CD4-positive, alpha-beta T cell treated with Interleukin-12 subunit alpha and Interleukin-12 subunit beta, for 1 hour (primary cell): Measurements from ENCODE around the gene SYNDIG1.

ENCODE experiments used
- DNase-seq: peaks from one replicate; pipeline ENCODE4 v3.0.0-alpha.2; 2020

Gene SYNDIG1

DNA sequence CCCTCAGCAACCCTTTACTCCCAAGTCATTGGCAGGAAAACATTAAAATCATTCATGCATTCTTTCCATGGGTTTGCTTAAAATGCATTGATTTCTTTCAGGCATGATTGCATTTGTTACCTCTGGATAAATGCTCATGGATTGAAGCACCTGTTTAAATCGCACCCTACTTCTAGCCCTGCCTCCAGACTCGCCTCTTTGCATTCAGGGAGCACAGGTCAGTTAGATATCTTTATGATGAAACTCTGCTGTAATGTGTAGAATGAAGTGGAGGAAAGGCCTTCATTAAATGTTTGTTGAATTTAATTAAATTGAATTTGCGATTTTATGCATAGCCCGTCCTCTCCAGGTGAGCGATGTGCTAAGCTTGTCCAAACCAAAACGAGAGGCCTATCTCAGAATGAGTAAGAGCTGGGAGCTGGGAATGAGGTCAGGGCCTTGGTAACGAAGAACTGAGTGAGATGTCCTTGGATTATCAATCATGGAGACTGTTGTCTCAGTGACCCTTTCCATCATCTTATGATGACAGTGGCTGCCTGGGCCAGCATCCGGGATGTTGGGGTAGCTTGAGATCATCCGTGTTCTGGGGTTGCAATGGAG, 210.1 kb downstream of the SYNDIG1 start:
- no peak for DNase-seq

DNA sequence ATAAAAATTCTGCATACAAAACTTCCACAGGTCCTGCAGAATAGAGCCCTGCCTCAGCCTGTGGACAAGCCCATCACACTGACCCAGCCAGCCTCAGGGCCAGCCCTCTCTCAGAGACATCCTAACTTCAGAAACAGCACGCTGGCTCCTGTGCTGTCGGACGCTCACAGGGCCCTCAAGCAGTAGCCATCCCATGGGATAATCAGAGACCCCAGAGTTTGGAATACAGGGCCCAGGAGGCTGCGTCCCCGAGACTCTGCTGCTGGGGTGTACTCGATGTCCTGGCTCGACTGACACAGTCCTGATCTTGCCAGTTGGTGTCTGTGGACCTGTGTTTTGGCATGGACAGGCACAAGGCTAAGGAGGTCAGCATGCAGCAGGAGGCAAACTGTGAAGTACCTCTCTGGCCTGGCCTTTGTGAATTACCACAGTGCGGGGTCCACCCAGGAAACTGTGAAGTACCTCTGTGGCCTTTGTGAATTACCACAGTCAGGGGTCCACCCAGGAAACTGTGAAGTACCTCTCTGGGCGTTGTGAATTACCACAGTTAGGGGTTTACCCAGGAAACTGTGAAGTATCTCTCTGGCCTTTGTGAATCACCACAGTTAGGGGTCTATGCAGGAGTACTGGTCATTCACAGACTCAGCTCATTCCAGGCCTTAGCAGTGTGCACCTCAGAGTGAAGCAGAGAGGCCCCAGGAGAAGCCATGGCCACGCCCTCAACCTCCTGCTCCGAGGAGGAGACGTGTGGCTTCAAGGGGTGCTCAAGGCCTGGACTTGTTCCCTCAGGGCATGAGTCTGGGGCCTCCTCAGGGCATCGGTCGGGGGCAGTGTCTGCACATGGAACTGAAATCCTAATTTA, 212.4 kb downstream of the SYNDIG1 start:
- DNase-seq = no peak

DNA sequence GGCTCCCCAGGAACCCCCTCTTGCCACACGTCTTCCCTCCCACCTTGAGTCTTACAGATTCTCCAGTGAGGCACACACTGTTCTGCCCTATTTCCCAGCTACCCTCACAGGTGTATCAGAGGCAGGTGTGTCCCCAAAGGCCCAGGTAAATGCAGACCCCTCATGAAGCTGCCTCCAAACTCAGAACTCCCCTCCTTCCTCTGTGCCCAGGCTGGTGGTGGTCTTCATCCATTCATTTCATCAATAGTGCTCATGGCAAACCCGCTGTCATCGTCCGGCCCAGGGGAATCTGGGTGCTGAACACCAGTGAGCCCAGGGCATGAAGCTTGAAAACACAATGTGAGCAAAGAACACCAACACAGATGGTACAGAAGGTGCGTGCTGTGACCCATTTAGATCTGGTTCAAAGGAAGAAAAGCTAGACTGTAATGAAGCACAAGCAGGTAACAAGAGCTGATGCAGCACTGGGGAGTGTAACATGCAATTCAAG, 213.1 kb downstream of the SYNDIG1 start:
- DNase-seq = no peak

DNA sequence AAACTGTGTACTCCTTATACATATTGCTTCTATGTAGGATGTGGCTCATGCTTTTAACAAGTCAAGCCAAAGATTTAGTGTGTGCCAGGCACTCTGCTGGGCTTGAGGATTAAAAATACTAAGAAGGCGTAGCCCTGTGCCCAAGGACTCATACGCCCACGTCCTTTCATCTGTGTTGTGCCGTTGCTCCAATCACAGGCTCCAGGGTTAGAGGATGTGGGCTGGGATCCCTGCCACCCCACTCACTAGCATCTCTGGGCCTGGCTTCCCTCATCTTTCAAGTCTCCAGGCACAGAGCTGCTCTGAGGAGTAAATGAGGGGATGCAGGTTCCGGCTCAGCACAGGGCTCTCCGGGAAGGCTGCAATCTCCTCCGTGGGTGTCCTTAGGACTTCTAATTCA, 214.2 kb downstream of the SYNDIG1 start:
- no peak for DNase-seq

DNA sequence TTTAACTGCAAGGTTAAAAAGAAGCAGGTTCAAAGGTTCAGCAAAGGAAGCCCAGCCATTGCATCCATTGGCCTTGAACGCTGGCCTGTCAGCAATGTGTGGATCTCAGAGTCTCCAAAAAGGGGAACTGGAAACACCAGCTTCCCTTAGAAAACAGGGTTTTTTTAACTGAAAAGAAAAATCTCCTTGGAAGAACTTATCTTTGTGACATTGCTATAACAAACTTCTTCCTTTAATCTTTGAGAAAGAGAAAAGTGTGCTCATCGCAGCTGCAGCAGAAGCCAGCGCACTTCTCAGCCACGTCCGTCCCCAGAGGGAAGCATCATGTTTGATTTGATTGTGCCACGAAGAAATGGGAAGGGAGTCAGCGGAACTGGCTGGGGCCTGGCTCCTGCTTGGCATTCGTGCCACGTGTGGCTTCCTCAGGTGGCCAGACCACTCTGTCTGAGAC, 215.0 kb downstream of the SYNDIG1 start:
- no peak for DNase-seq

DNA sequence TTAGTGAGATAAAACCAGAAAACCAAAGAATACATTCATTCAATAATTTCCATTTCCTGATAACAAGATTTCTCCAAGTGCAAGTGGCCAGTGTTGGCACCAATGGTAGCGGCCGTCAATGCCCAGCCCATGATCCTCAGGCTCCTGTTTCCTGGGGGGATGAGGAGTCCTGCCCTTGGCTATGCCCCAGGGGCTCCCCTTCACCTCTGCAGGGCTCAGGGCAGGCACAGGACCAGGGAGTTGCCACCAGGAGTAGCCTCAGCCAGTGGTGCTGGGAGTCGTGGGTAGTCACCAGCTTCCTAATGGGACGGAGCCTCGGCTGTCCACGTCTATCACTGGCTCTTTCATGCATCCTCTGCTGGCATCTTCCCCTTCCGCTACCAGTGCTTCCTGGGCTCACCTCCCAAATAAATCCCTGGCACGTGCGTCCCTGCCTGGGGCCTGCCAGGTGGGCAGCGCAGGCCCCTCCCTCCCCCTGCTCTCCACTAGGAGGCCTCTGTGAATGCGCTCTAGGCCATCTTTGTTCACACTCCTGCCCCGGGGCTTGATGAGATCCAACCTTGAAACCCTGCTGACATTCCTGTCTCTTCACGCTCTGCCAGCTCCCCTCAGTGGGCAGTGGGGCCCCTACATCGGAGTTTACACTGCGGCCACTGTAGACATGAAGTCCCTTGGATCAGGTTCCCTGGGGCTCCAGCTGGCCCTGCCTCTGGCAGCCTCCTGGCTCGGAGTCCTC, 215.7 kb downstream of the SYNDIG1 start:
- no peak for DNase-seq

DNA sequence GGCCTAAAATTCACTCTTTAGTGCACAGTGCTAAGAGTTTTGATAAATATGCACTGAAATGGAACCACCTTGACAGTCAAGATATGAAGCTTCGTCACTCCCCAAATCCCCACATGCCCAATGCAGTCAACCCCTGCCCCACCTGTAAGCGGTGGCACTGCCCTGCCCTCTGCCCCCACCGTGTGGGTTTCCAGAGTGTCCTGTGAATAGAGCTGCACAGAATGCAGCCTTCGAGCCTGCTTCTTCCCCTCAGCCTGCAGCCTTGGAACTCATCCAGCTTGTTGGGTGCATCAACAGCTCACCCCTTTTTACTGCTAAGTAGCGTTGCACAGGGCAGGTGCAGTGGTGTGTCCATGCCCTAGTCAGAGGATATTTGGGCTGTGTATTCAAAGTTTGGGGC, 216.3 kb downstream of the SYNDIG1 start:
- no peak for DNase-seq

GRCh38 chr20:24686156-24686555, 216.7 kb downstream of the SYNDIG1 start:
- DNase-seq = no peak

GRCh38 chr20:24690408-24690807, 221.0 kb downstream of the SYNDIG1 start:
- DNase-seq = no peak

- no peak for DNase-seq
Observed at GRCh38 chr20:24691901-24692351, 222.5 kb downstream of the SYNDIG1 start.

- DNase-seq = no peak
Observed at GRCh38 chr20:24692446-24693200, 223.2 kb downstream of the SYNDIG1 start.

GRCh38 chr20:24693466-24694156, 224.2 kb downstream of the SYNDIG1 start:
- no peak for DNase-seq

DNA sequence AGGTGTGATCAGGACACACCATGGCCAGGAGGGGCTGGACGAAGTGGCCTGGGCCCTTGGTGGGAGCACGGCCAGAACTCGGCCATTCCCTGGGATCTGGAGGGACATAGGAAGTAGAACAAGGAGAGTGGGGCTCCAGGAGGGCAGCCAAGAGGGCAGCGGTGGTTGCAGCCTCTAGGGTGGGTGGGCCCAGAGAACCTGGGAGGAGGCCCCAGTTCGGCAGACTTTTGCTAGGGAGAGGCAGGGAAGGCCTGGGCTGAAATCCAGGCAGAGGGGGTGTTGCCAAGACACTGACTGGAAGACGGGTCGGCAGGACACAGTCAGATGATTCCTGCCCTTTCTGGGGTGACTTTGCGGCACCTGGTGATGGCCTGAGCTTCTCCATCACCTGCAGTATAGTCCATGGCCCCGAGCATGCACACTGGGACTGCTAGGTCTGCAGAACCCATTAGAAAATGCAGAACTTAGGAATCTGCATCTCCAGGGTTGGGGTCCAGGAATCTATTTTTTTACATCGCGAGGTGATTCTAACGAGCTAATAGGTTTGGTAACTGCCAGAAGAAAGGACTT, 224.8 kb downstream of the SYNDIG1 start:
- DNase-seq = no peak

DNA sequence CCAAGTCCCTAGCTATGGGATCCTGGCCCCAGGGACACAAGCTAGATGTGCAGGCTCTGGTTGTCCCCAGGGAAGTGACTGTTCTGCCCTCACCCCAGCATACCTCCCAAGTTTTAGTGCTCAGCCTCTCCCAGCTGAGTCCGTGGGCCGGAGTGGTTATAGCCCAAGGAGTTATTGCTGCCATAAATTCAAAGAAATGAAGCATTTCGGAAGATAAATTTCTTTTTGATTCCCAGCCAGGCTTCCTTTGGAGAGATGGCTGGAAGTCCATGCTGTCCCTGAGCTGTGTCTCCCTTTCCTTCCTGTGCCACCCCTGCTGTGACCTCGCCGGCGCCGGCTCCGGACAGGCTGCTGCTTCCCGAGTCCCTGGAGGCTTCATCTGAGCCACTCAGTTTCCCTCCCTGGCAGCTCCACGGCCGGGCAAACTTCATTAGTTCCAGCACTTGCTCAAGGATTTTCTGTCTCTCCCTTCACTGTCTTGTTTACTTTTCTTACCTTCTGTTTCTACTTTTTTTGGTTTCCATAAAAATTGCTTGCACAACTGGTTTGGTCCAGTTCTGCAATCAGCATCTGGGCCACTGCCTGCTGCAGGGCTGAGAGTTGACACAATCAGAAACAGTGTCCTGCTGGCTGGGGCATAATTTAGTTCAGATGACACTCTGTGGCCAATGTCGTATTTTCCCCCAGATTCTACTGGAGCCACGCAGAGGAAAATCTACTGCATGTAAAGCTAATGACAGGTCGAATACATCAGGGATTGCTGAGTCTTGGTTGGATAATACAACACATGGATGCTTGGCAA, 225.5 kb downstream of the SYNDIG1 start:
- no peak for DNase-seq

DNA sequence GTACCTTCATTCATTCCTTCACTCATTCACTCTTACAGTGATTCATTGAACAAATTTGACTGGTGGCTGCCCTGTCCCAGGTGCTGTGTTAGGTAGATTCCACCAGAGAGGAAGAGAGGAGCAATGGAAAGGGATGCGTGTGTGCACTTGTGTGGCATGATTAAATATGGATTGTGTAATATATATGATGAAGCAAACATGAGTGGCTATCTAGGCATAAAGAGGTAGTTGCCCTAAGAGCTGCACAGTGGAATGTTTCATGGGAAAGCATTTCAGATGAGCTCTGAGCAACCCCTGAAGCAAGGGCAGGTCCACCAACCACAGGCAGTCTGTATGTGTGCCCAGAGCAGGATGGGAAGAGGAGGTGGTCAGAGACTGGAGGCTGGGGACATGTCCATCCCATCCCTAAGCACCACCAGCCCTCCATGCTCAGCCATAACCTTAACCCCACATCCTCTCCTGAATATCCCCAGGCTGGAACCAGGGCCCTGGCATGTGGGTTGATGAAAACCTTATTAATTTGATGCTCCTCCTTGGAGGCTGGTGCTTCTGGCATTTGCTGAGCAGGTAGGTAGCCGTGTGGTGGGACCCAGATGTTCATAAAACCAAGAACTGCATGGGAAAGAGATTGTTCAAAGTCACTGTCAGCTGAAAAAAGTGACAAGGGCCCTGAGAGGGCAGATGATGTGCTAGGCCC, 226.2 kb downstream of the SYNDIG1 start:
- no peak for DNase-seq

DNA sequence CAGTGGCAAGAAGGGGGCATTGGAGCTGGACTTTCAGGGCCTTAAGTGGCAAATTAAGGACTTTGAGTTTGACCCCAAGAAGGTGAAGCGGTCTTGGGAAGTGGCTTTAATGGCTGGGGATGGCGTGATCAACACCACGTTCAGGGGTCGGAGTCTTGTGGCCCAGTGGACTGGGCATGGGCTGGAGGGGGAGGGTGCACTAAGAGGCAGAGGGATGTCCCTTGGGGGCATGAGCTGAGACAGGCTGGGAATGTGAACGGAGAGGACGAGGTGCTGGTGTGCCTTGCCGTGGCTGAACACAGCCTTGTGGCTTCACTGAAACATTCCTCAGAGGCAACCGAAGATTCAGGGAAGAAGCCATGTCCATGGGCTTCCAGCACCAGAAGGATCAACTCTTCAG, 227.0 kb downstream of the SYNDIG1 start:
- DNase-seq = no peak

- no peak for DNase-seq
Observed at GRCh38 chr20:24697411-24697810, 228.0 kb downstream of the SYNDIG1 start.

DNA sequence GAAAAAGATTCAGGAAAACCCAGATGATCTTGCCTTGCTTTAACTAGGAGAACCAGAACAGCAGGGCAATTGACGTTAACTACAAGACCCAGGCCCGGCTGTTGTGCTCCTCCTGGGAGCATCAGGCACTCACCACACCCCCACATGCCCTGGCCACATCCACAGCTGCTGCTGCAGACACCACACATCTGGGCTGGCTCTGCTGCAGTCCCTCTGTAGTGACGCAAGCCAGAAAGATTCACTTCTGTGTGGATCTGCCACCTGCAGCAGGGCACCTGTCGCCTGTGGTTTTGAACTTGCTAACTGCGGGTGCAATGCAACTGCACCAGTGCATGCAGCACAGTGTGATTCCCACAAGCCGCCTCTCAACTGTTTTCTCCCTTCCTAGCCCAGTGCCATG, 228.8 kb downstream of the SYNDIG1 start:
- DNase-seq = no peak

DNA sequence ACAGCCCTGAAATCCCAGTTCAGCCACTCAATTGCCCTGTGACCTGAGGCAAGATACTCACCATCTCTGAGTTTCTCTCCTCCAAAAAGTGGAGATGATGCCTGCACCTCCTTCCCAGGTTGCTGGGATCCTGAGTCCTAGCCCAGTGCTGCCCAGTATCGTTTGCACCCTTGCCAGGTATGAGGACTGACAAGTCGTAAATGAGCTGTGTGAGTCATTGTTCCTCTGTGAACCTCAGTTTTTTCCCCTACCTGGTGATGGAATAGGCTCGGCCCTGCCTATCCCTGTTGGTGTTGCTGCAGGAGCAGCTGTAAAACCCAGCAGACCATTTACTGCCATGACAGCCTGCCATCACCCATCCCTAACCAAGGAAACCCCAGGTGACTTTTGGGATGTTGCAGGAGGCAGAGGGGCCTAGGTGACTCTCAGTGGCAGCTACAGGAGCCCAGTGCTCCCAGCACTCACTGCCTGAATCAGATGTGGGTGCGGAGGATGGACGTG, 229.3 kb downstream of the SYNDIG1 start:
- no peak for DNase-seq
